ENCODE measurements around the gene CNTN5.

The CNTN5 gene

GRCh38 chr11:99176430-99176829 is 155.7 kb downstream of the CNTN5 start:
- no peaks in the 10 kb centered on the region for H3K9me3 ChIP-seq (ENCODE audit: severe bottlenecking)
- TF ChIP-seq CTCF (IDR thresholded peaks at IDR 0.05; ENCODE audit: poor library complexity, severe bottlenecking) = no peak
- DNase-seq (ENCODE audit: low spot score) (no peak), ATAC-seq (ENCODE audit: low read depth) (no peak)
- H3K36me3 ChIP-seq (ENCODE audit: low read depth) = no peaks in the 10 kb centered on the region
- no peak overlapping the region for H3K27ac ChIP-seq (ENCODE audit: poor library complexity, severe bottlenecking)
- H3K4me1 ChIP-seq (ENCODE audit: insufficient read depth, poor library complexity, severe bottlenecking) = no peaks in the 10 kb centered on the region
- H3K4me3 ChIP-seq (ENCODE audit: severe bottlenecking) = no peak overlapping the region
- H3K27me3 ChIP-seq (ENCODE audit: insufficient read depth, poor library complexity, severe bottlenecking) = no peaks in the 10 kb centered on the region

GRCh38 chr11:99177446-99177845 is 156.7 kb downstream of the CNTN5 start:
- no peak for TF ChIP-seq CTCF (IDR thresholded peaks at IDR 0.05; ENCODE audit: poor library complexity, severe bottlenecking)
- H3K27ac ChIP-seq (ENCODE audit: poor library complexity, severe bottlenecking) = no peak overlapping the region
- H3K36me3 ChIP-seq (ENCODE audit: low read depth) = no peaks in the 10 kb centered on the region
- no peak for ATAC-seq (ENCODE audit: low read depth)
- H3K4me1 ChIP-seq (ENCODE audit: insufficient read depth, poor library complexity, severe bottlenecking) = no peaks in the 10 kb centered on the region
- H3K9me3 ChIP-seq (ENCODE audit: severe bottlenecking) = no peaks in the 10 kb centered on the region
- H3K4me3 ChIP-seq (ENCODE audit: severe bottlenecking) = no peak overlapping the region
- no peak for DNase-seq (ENCODE audit: low spot score)
- H3K27me3 ChIP-seq (ENCODE audit: insufficient read depth, poor library complexity, severe bottlenecking) = no peaks in the 10 kb centered on the region

GRCh38 chr11:99184146-99184545 is 163.4 kb downstream of the CNTN5 start:
- Histone ChIP-seq H3K9me3 (ENCODE audit: severe bottlenecking) (no peaks in the 10 kb centered on the region), H3K36me3 (ENCODE audit: low read depth) (no peaks in the 10 kb centered on the region), H3K4me1 (ENCODE audit: insufficient read depth, poor library complexity, severe bottlenecking) (no peaks in the 10 kb centered on the region), H3K27ac (ENCODE audit: poor library complexity, severe bottlenecking) (no peak overlapping the region), H3K4me3 (ENCODE audit: severe bottlenecking) (no peak overlapping the region), H3K27me3 (ENCODE audit: insufficient read depth, poor library complexity, severe bottlenecking) (no peaks in the 10 kb centered on the region)
- ATAC-seq (ENCODE audit: low read depth) = no peak
- DNase-seq (ENCODE audit: low spot score) = no peak
- TF ChIP-seq CTCF (IDR thresholded peaks at IDR 0.05; ENCODE audit: poor library complexity, severe bottlenecking) = no peak

- H3K4me3 ChIP-seq (ENCODE audit: severe bottlenecking) = no peak overlapping the region
- H3K27ac ChIP-seq (ENCODE audit: poor library complexity, severe bottlenecking) = no peak overlapping the region
- DNase-seq (ENCODE audit: low spot score) = no peak
- no peaks in the 10 kb centered on the region for H3K9me3 ChIP-seq (ENCODE audit: severe bottlenecking)
- H3K4me1 ChIP-seq (ENCODE audit: insufficient read depth, poor library complexity, severe bottlenecking) = no peaks in the 10 kb centered on the region
- no peaks in the 10 kb centered on the region for H3K27me3 ChIP-seq (ENCODE audit: insufficient read depth, poor library complexity, severe bottlenecking)
- no peak for TF ChIP-seq CTCF (IDR thresholded peaks at IDR 0.05; ENCODE audit: poor library complexity, severe bottlenecking)
- H3K36me3 ChIP-seq (ENCODE audit: low read depth) = no peaks in the 10 kb centered on the region
- no peak for ATAC-seq (ENCODE audit: low read depth)
Measured at GRCh38 chr11:99188221-99188620, 167.5 kb downstream of the CNTN5 start.

GRCh38 chr11:99192716-99193115 is 172.0 kb downstream of the CNTN5 start:
- ATAC-seq (ENCODE audit: low read depth) (no peak), DNase-seq (ENCODE audit: low spot score) (no peak)
- no peak for TF ChIP-seq CTCF (IDR thresholded peaks at IDR 0.05; ENCODE audit: poor library complexity, severe bottlenecking)
- no peaks in the 10 kb centered on the region for H3K9me3 ChIP-seq (ENCODE audit: severe bottlenecking)
- H3K27ac ChIP-seq (ENCODE audit: poor library complexity, severe bottlenecking) = no peak overlapping the region
- no peaks in the 10 kb centered on the region for H3K4me1 ChIP-seq (ENCODE audit: insufficient read depth, poor library complexity, severe bottlenecking)
- H3K27me3 ChIP-seq (ENCODE audit: insufficient read depth, poor library complexity, severe bottlenecking) = peaks cover 11% of the 10 kb centered on the region
- no peak overlapping the region for H3K4me3 ChIP-seq (ENCODE audit: severe bottlenecking)
- H3K36me3 ChIP-seq (ENCODE audit: low read depth) = no peaks in the 10 kb centered on the region
